HepG2 (cell line): Measurements from ENCODE around the gene CHN2. TPM values are rescaled to one million over a fixed set of nuclear protein-coding genes. Genes with fewer than 3 reads are reported as not detected.

Source experiments
- DDIT3 ChIP-seq: sonication (generic); formaldehyde crosslinking; IDR thresholded peaks from 2 replicates; pipeline ENCODE4 v1.4.0; 2020; ENCODE audit warnings: mild to moderate bottlenecking, missing genetic modification reagents
- DNMT3B ChIP-seq: conservative IDR thresholded peaks from 2 replicates; pipeline ENCODE4 v1.6.1; 2016; ENCODE audit warnings: missing biosample characterization, control low read depth
- ETV5 ChIP-seq: IDR thresholded peaks from 2 replicates; pipeline ENCODE4 v1.6.1; 2018; ENCODE audit warnings: missing biosample characterization, missing genetic modification reagents, inconsistent platforms, borderline replicate concordance
- FLYWCH1 ChIP-seq: sonication (generic); formaldehyde crosslinking; IDR thresholded peaks from 2 replicates; pipeline ENCODE4 v1.8.1; 2023; ENCODE audit warnings: mild to moderate bottlenecking, missing genetic modification reagents
- FOXK1 ChIP-seq: sonication (generic); formaldehyde crosslinking; IDR thresholded peaks from 2 replicates; pipeline ENCODE4 v1.4.0; 2020; ENCODE audit warnings: low read depth, missing genetic modification reagents, borderline replicate concordance
- FUBP1 ChIP-seq: sonication (generic); formaldehyde crosslinking; IDR thresholded peaks from 2 replicates; pipeline ENCODE4 v1.5.1; 2020; ENCODE audit warnings: missing genetic modification reagents, mild to moderate bottlenecking, borderline replicate concordance
- HDAC1 ChIP-seq: sonication (generic); formaldehyde crosslinking; IDR thresholded peaks from 2 replicates; pipeline ENCODE4 v1.5.1; 2020; ENCODE audit warnings: mild to moderate bottlenecking, missing genetic modification reagents
- HES4 ChIP-seq: sonication (generic); formaldehyde crosslinking; IDR thresholded peaks from 2 replicates; pipeline ENCODE4 v1.9.0; 2021; ENCODE audit warnings: mild to moderate bottlenecking, missing genetic modification reagents, borderline replicate concordance
- ISX ChIP-seq: sonication (generic); formaldehyde crosslinking; conservative IDR thresholded peaks from 2 replicates; pipeline ENCODE4 v1.5.0; 2020; ENCODE audit warnings: missing genetic modification reagents
- SMAD1 ChIP-seq: sonication (generic); formaldehyde crosslinking; IDR thresholded peaks from 2 replicates; pipeline ENCODE4 v1.4.0; 2020; ENCODE audit warnings: missing genetic modification reagents, low read depth, mild to moderate bottlenecking, borderline replicate concordance
- SNRNP70 ChIP-seq: fragments of 200-400 bp; formaldehyde crosslinking; IDR thresholded peaks from 2 replicates; pipeline ENCODE4 v1.6.1; 2017; ENCODE audit warnings: mild to moderate bottlenecking, low read depth, low read length, moderate library complexity
- SRSF1 ChIP-seq: fragments of 200-400 bp; formaldehyde crosslinking; optimal IDR thresholded peaks from 2 replicates; pipeline ENCODE3; 2017; ENCODE audit warnings: mild to moderate bottlenecking, low read depth, low read length, moderate library complexity
- ZBTB46 ChIP-seq: sonication (generic); formaldehyde crosslinking; IDR thresholded peaks from 2 replicates; pipeline ENCODE4 v1.4.0; 2020; ENCODE audit warnings: mild to moderate bottlenecking, missing genetic modification reagents, borderline replicate concordance
- ZMYM2 ChIP-seq: sonication (generic); formaldehyde crosslinking; IDR thresholded peaks from 2 replicates; pipeline ENCODE4 v1.8.0; 2022; ENCODE audit warnings: mild to moderate bottlenecking, missing genetic modification reagents
- ZNF12 ChIP-seq: sonication (generic); formaldehyde crosslinking; IDR thresholded peaks from 2 replicates; pipeline ENCODE4 v1.5.0; 2020; ENCODE audit warnings: missing genetic modification reagents
- ZNF234 ChIP-seq: sonication (generic); formaldehyde crosslinking; conservative IDR thresholded peaks from 2 replicates; pipeline ENCODE4 v1.5.1; 2020; ENCODE audit warnings: mild to moderate bottlenecking, missing genetic modification reagents
- ZNF251 ChIP-seq: sonication (generic); formaldehyde crosslinking; IDR thresholded peaks from 2 replicates; pipeline ENCODE4 v1.9.0; 2021; ENCODE audit warnings: mild to moderate bottlenecking, missing genetic modification reagents
- ZNF468 ChIP-seq: sonication (generic); formaldehyde crosslinking; IDR thresholded peaks from 2 replicates; pipeline ENCODE4 v1.8.0; 2022; ENCODE audit warnings: mild to moderate bottlenecking, moderate library complexity, missing genetic modification reagents
- ZNF510 ChIP-seq: sonication (generic); formaldehyde crosslinking; IDR thresholded peaks from 2 replicates; pipeline ENCODE4 v1.4.0; 2020; ENCODE audit warnings: low read depth, mild to moderate bottlenecking, missing genetic modification reagents
- ZNF691 ChIP-seq: sonication (generic); formaldehyde crosslinking; IDR thresholded peaks from 2 replicates; pipeline ENCODE4 v1.4.0; 2020; ENCODE audit warnings: missing genetic modification reagents, low read depth, mild to moderate bottlenecking, borderline replicate concordance
- polyA plus RNA-seq, 8 experiments: library from polyadenylated mRNA; depleted of rRNA in 3 of 8; stranded (reverse) in 7 of 8; unstranded in 1 of 8; fragments of >200 nt; fragmentation: Illumina TruSeq in 4 of 8; extraction: Trizol in 4 of 8; gene quantifications; 2 replicates each; pipeline versions ENCODE4 v1.2.1 to v1.2.3, GENCODE V29; 2011 to 2016; ENCODE audit warnings: low read depth in 4 of 8, missing spikeins in 1 of 8, mixed read lengths in 1 of 8; ENCODE audit not compliant: insufficient read depth in 1 of 8
- total RNA-seq, 5 experiments: library from RNA; depleted of rRNA; stranded (reverse); fragments of >200 nt; fragmentation: Illumina TruSeq; extraction: Trizol; gene quantifications; 2 replicates each; pipeline ENCODE4 v1.2.3, GENCODE V29; 2016; ENCODE audit warnings: low read depth in 1 of 5
- TF ChIP-seq, protein P1 (sequence below): sonication (generic); formaldehyde crosslinking; IDR thresholded peaks from 2 replicates; pipeline ENCODE4 v1.4.0; 2020; ENCODE audit warnings: missing genetic modification reagents

CHN2 gene
- total and polyA plus RNA-seq, 2 of the 13 experiments (the other 11 are each of a cell fraction or from before 2014, with no cell fraction given), result 23.5 to 30.5 TPM

DNA sequence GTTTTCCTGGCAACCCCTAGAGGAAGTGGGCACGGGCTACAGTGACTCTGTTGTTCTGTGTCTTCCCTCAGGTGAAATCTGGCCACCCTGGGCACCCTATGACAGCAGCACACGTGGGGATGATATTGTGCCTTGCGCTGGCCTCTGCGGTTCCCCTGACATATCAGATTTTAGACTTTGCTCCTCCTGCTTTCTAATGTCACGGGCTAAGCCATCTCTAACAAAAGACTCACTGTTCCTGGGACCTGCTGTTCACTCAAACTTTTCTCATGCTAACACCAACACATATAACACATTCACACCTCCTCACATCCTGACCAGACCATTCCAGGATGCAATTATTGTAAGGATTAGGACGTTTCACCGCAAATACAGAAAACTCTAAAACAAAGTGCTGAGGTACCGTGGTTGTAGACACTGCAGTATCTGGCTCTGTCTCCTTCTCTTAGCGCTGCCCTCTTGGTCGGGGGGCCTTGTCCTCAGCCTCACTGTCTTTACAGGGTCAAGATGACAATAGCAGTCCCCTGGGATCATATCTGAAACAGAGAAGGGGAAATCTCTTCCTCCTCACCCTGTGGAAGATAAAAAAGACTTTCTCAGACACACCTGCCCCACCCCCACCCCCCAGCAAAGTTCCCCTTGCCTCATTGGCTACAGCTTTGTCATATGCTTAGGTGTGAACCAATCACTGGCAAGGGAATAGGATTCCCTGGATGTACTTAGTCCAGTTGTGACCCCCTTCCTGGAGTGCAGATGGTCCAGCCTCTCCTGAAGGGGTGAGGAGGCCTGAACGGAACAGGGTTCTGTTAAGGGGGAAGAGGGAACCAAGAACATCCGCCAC is 14.1 kb downstream of the CHN2 start (continued):
- TF ChIP-seq ZMYM2 (CRISPR knock-in tag), result no peak; the same call in 1 of the 2 replicates
- no peak for TF ChIP-seq SMAD1
- TF ChIP-seq ZNF691 (CRISPR knock-in tag), result no peak; the same call in 1 of the 2 replicates
- no peak for TF ChIP-seq SNRNP70
- 0 out of 2 replicates have a peak, but pooled peaks have one; percentile 74 for TF ChIP-seq ZNF510
- no peak for TF ChIP-seq ZNF468 (CRISPR knock-in tag)
- no peak for TF ChIP-seq ZNF251 (CRISPR knock-in tag)
- no peak for TF ChIP-seq ISX (CRISPR knock-in tag)
- TF ChIP-seq SRSF1, result no peak
- TF ChIP-seq, protein P1, sequence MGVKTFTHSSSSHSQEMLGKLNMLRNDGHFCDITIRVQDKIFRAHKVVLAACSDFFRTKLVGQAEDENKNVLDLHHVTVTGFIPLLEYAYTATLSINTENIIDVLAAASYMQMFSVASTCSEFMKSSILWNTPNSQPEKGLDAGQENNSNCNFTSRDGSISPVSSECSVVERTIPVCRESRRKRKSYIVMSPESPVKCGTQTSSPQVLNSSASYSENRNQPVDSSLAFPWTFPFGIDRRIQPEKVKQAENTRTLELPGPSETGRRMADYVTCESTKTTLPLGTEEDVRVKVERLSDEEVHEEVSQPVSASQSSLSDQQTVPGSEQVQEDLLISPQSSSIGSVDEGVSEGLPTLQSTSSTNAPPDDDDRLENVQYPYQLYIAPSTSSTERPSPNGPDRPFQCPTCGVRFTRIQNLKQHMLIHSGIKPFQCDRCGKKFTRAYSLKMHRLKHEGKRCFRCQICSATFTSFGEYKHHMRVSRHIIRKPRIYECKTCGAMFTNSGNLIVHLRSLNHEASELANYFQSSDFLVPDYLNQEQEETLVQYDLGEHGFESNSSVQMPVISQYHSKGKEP, result no peak
- TF ChIP-seq FLYWCH1 (CRISPR knock-in tag), result no peak
- TF ChIP-seq FUBP1 (CRISPR knock-in tag), result no peak
- no peak for TF ChIP-seq ZBTB46 (CRISPR knock-in tag)
- no peak for TF ChIP-seq HES4 (CRISPR knock-in tag)
- no peak for TF ChIP-seq ZNF234
- no peak for TF ChIP-seq DDIT3 (CRISPR knock-in tag)
- no peak for TF ChIP-seq DNMT3B (CRISPR knock-in tag)
- TF ChIP-seq ETV5 (CRISPR knock-in tag), result peak; percentile 78; the same call in 1 of the 2 replicates
- no peak; the same call in 1 of the 2 replicates for TF ChIP-seq ZNF12 (CRISPR knock-in tag)
- TF ChIP-seq FOXK1, result peak; percentile 84
- peak; percentile 96 for TF ChIP-seq HDAC1
